ENCODE data around the gene CAPN8.

The CAPN8 gene

GRCh38 chr1:223616586-223616985, 48.9 kb downstream of the CAPN8 start:
- Histone ChIP-seq H2BK120ac (ENCODE audit: low read depth, low read length) (no peak overlapping the region), H2BK15ac (ENCODE audit: low read depth, poor library complexity, severe bottlenecking) (no peak overlapping the region), H3K4me2 (ENCODE audit: low read length, poor library complexity, severe bottlenecking) (no peak overlapping the region), H3K79me1 (replicated peaks; ENCODE audit: low read length, poor library complexity, severe bottlenecking) (no peaks in the 10 kb centered on the region), H2BK12ac (ENCODE audit: low read length in 2 of 2) (no peak overlapping the region), H3K36me3 (ENCODE audit: control insufficient read depth in 1 of 2, insufficient read depth in 2 of 2, low read depth in 1 of 2, low read length in 2 of 2) (no peaks in the 10 kb centered on the region), H3K4me3 (ENCODE audit: insufficient read depth in 1 of 2, low read depth in 1 of 2, low read length in 2 of 2) (no peak overlapping the region), H2BK5ac (ENCODE audit: low read depth, low read length, poor library complexity, severe bottlenecking) (no peak overlapping the region), H3K9me3 (ENCODE audit: control insufficient read depth, low read length) (no peaks in the 10 kb centered on the region), H2AK5ac (ENCODE audit: low read length, severe bottlenecking) (no peak overlapping the region), H3K18ac (ENCODE audit: low read depth in 1 of 2, low read length in 2 of 2) (no peak overlapping the region), H4K91ac (ENCODE audit: low read length) (no peak overlapping the region), H3K27me3 (ENCODE audit: control insufficient read depth in 1 of 2, insufficient read depth in 1 of 2, low read length in 2 of 2) (peaks cover 7 to 50% of the 10 kb centered on the region in 2 experiments), H3K9ac (ENCODE audit: low read length) (no peak overlapping the region), H3K14ac (ENCODE audit: low read length in 2 of 2) (no peak overlapping the region), H4K8ac (ENCODE audit: low read length) (no peak overlapping the region), H3K23ac (ENCODE audit: low read length in 2 of 2) (no peak overlapping the region), H2AFZ (ENCODE audit: low read depth, low read length) (no peak overlapping the region), H3K4me1 (ENCODE audit: control insufficient read depth, insufficient read depth, low read depth, low read length) (no peaks in the 10 kb centered on the region), H3K27ac (ENCODE audit: low read length, poor library complexity, severe bottlenecking) (no peak overlapping the region), H3K4ac (ENCODE audit: low read depth in 1 of 2, low read length in 2 of 2) (no peak overlapping the region)
- no peak for DNase-seq
- 88% methylated on average over 4 of the region's 4 CpGs for WGBS

GRCh38 chr1:223611936-223612335, 53.6 kb downstream of the CAPN8 start:
- Histone ChIP-seq H3K4me3 (ENCODE audit: insufficient read depth in 1 of 2, low read depth in 1 of 2, low read length in 2 of 2) (no peak overlapping the region), H2BK12ac (ENCODE audit: low read length in 2 of 2) (no peak overlapping the region), H3K23ac (ENCODE audit: low read length in 2 of 2) (no peak overlapping the region), H3K79me1 (replicated peaks; ENCODE audit: low read length, poor library complexity, severe bottlenecking) (no peaks in the 10 kb centered on the region), H3K9me3 (ENCODE audit: control insufficient read depth, low read length) (no peaks in the 10 kb centered on the region), H3K9ac (ENCODE audit: low read length) (no peak overlapping the region), H2BK15ac (ENCODE audit: low read depth, poor library complexity, severe bottlenecking) (no peak overlapping the region), H3K18ac (ENCODE audit: low read depth in 1 of 2, low read length in 2 of 2) (no peak overlapping the region), H3K4ac (ENCODE audit: low read depth in 1 of 2, low read length in 2 of 2) (no peak overlapping the region), H3K27ac (ENCODE audit: low read length, poor library complexity, severe bottlenecking) (no peak overlapping the region), H3K27me3 (ENCODE audit: control insufficient read depth in 1 of 2, insufficient read depth in 1 of 2, low read length in 2 of 2) (peaks cover 0 to 31% of the 10 kb centered on the region in 2 experiments), H4K8ac (ENCODE audit: low read length) (no peak overlapping the region), H3K4me2 (ENCODE audit: low read length, poor library complexity, severe bottlenecking) (no peak overlapping the region), H2AK5ac (ENCODE audit: low read length, severe bottlenecking) (no peak overlapping the region), H2BK120ac (ENCODE audit: low read depth, low read length) (no peak overlapping the region), H3K4me1 (ENCODE audit: control insufficient read depth, insufficient read depth, low read depth, low read length) (no peaks in the 10 kb centered on the region), H2BK5ac (ENCODE audit: low read depth, low read length, poor library complexity, severe bottlenecking) (no peak overlapping the region), H3K14ac (ENCODE audit: low read length in 2 of 2) (no peak overlapping the region), H2AFZ (ENCODE audit: low read depth, low read length) (no peak overlapping the region), H3K36me3 (ENCODE audit: control insufficient read depth in 1 of 2, insufficient read depth in 2 of 2, low read depth in 1 of 2, low read length in 2 of 2) (no peaks in the 10 kb centered on the region), H4K91ac (ENCODE audit: low read length) (no peak overlapping the region)
- 35% methylated on average over 1 of the region's 1 CpG for WGBS
- no peak for DNase-seq

- no peaks in the 10 kb centered on the region for H3K9me3 ChIP-seq (ENCODE audit: control insufficient read depth, low read length)
- H3K4ac ChIP-seq (ENCODE audit: low read depth in 1 of 2, low read length in 2 of 2), result no peak overlapping the region
- no peak overlapping the region for H2BK5ac ChIP-seq (ENCODE audit: low read depth, low read length, poor library complexity, severe bottlenecking)
- H3K36me3 ChIP-seq (ENCODE audit: control insufficient read depth in 1 of 2, insufficient read depth in 2 of 2, low read depth in 1 of 2, low read length in 2 of 2), result no peaks in the 10 kb centered on the region
- H3K4me1 ChIP-seq (ENCODE audit: control insufficient read depth, insufficient read depth, low read depth, low read length), result no peaks in the 10 kb centered on the region
- no peak overlapping the region for H2BK15ac ChIP-seq (ENCODE audit: low read depth, poor library complexity, severe bottlenecking)
- no peak overlapping the region for H3K23ac ChIP-seq (ENCODE audit: low read length in 2 of 2)
- peaks cover 0 to 19% of the 10 kb centered on the region in 2 experiments for H3K27me3 ChIP-seq (ENCODE audit: control insufficient read depth in 1 of 2, insufficient read depth in 1 of 2, low read length in 2 of 2)
- no peak overlapping the region for H2AK5ac ChIP-seq (ENCODE audit: low read length, severe bottlenecking)
- H2BK12ac ChIP-seq (ENCODE audit: low read length in 2 of 2), result no peak overlapping the region
- H2BK120ac ChIP-seq (ENCODE audit: low read depth, low read length), result no peak overlapping the region
- H4K8ac ChIP-seq (ENCODE audit: low read length), result no peak overlapping the region
- DNase-seq, result no peak
- WGBS, result 82% methylated on average over 4 of the region's 4 CpGs
- H3K9ac ChIP-seq (ENCODE audit: low read length), result no peak overlapping the region
- no peak overlapping the region for H4K91ac ChIP-seq (ENCODE audit: low read length)
- no peak overlapping the region for H3K4me2 ChIP-seq (ENCODE audit: low read length, poor library complexity, severe bottlenecking)
- no peak overlapping the region for H3K18ac ChIP-seq (ENCODE audit: low read depth in 1 of 2, low read length in 2 of 2)
- no peak overlapping the region for H3K4me3 ChIP-seq (ENCODE audit: insufficient read depth in 1 of 2, low read depth in 1 of 2, low read length in 2 of 2)
- no peaks in the 10 kb centered on the region for H3K79me1 ChIP-seq (replicated peaks; ENCODE audit: low read length, poor library complexity, severe bottlenecking)
- no peak overlapping the region for H3K27ac ChIP-seq (ENCODE audit: low read length, poor library complexity, severe bottlenecking)
- no peak overlapping the region for H3K14ac ChIP-seq (ENCODE audit: low read length in 2 of 2)
- no peak overlapping the region for H2AFZ ChIP-seq (ENCODE audit: low read depth, low read length)
Observed at GRCh38 chr1:223609977-223610376, 55.5 kb downstream of the CAPN8 start.

- no peak overlapping the region for H3K4me2 ChIP-seq (ENCODE audit: low read length, poor library complexity, severe bottlenecking)
- H3K79me1 ChIP-seq (replicated peaks; ENCODE audit: low read length, poor library complexity, severe bottlenecking), result no peaks in the 10 kb centered on the region
- H3K4me3 ChIP-seq (ENCODE audit: insufficient read depth in 1 of 2, low read depth in 1 of 2, low read length in 2 of 2), result no peak overlapping the region
- no peak overlapping the region for H2AK5ac ChIP-seq (ENCODE audit: low read length, severe bottlenecking)
- H4K8ac ChIP-seq (ENCODE audit: low read length), result no peak overlapping the region
- H3K36me3 ChIP-seq (ENCODE audit: control insufficient read depth in 1 of 2, insufficient read depth in 2 of 2, low read depth in 1 of 2, low read length in 2 of 2), result no peaks in the 10 kb centered on the region
- H3K4me1 ChIP-seq (ENCODE audit: control insufficient read depth, insufficient read depth, low read depth, low read length), result no peaks in the 10 kb centered on the region
- 94% methylated on average over 14 of the region's 14 CpGs for WGBS
- no peak overlapping the region for H2BK15ac ChIP-seq (ENCODE audit: low read depth, poor library complexity, severe bottlenecking)
- H3K9ac ChIP-seq (ENCODE audit: low read length), result no peak overlapping the region
- no peak overlapping the region for H3K4ac ChIP-seq (ENCODE audit: low read depth in 1 of 2, low read length in 2 of 2)
- no peak overlapping the region for H2BK120ac ChIP-seq (ENCODE audit: low read depth, low read length)
- peaks cover 0 to 15% of the 10 kb centered on the region in 2 experiments for H3K27me3 ChIP-seq (ENCODE audit: control insufficient read depth in 1 of 2, insufficient read depth in 1 of 2, low read length in 2 of 2)
- H2AFZ ChIP-seq (ENCODE audit: low read depth, low read length), result no peak overlapping the region
- H3K23ac ChIP-seq (ENCODE audit: low read length in 2 of 2), result no peak overlapping the region
- H2BK5ac ChIP-seq (ENCODE audit: low read depth, low read length, poor library complexity, severe bottlenecking), result no peak overlapping the region
- no peak overlapping the region for H4K91ac ChIP-seq (ENCODE audit: low read length)
- no peaks in the 10 kb centered on the region for H3K9me3 ChIP-seq (ENCODE audit: control insufficient read depth, low read length)
- no peak for DNase-seq
- H3K27ac ChIP-seq (ENCODE audit: low read length, poor library complexity, severe bottlenecking), result no peak overlapping the region
- H2BK12ac ChIP-seq (ENCODE audit: low read length in 2 of 2), result no peak overlapping the region
- H3K14ac ChIP-seq (ENCODE audit: low read length in 2 of 2), result no peak overlapping the region
- H3K18ac ChIP-seq (ENCODE audit: low read depth in 1 of 2, low read length in 2 of 2), result no peak overlapping the region
Observed at GRCh38 chr1:223609066-223609465, 56.4 kb downstream of the CAPN8 start.

All from mesenchymal stem cell (in vitro differentiated cells and primary cell).